Measurements from ENCODE around the gene GALNT12.

DNA sequence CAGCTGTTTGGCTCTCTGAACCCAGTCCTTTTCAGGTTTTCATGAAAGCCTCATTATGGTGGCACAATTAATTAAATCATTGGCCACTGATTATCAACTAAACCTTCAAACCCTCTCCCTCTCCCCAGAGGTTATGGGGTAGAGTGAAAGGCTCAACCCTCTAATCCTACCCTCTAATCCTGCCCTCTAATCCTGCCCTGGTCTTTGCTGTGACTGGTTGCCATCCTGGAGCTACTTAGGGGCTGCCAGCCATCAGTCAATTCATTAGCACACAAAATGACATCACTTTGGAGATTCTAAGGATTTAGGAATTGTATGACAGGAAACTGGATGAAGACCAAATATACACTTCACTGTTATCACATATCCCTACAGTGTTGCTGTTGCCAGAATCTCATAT lies 47.2 kb upstream of the GALNT12 start:
- TF ChIP-seq, protein P1, sequence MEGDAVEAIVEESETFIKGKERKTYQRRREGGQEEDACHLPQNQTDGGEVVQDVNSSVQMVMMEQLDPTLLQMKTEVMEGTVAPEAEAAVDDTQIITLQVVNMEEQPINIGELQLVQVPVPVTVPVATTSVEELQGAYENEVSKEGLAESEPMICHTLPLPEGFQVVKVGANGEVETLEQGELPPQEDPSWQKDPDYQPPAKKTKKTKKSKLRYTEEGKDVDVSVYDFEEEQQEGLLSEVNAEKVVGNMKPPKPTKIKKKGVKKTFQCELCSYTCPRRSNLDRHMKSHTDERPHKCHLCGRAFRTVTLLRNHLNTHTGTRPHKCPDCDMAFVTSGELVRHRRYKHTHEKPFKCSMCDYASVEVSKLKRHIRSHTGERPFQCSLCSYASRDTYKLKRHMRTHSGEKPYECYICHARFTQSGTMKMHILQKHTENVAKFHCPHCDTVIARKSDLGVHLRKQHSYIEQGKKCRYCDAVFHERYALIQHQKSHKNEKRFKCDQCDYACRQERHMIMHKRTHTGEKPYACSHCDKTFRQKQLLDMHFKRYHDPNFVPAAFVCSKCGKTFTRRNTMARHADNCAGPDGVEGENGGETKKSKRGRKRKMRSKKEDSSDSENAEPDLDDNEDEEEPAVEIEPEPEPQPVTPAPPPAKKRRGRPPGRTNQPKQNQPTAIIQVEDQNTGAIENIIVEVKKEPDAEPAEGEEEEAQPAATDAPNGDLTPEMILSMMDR (IDR thresholded peaks at IDR 0.05) = no peak
- no peak for TF ChIP-seq TCF7L2 (IDR thresholded peaks at IDR 0.05; ENCODE audit: low read depth, low read length)
